Brain microvascular endothelial cell (primary cell): ENCODE measurements around the gene ICA1.
"Not testable (repeated sequence)": the region's sequence is repeated elsewhere in the genome, so short reads cannot be mapped to it uniquely, and the experiment has no call there.

Experiments used
- DNase-seq: peaks from one replicate; pipeline ENCODE4 v3.0.0-alpha.2; 2020
- H3K27ac ChIP-seq: fragments of 250-450 bp; sonication (Bioruptor Pico); 2 replicates; pipeline ENCODE4 v1.5.1; 2020; ENCODE audit warnings: mild to moderate bottlenecking, moderate library complexity
- H3K27me3 ChIP-seq: fragments of 250-450 bp; sonication (Bioruptor Pico); replicated peaks from 2 replicates; pipeline ENCODE4 v1.5.1; 2020; ENCODE audit warnings: mild to moderate bottlenecking
- H3K36me3 ChIP-seq: fragments of 250-450 bp; sonication (Bioruptor Pico); replicated peaks from 2 replicates; pipeline ENCODE4 v1.5.1; 2020; ENCODE audit warnings: mild to moderate bottlenecking
- H3K4me3 ChIP-seq: 2 replicates; pipeline ENCODE4 v1.5.1; 2011; ENCODE audit warnings: low read depth, mild to moderate bottlenecking, control low read depth, low read length, moderate library complexity
- CTCF ChIP-seq: IDR thresholded peaks from 2 replicates; pipeline ENCODE4 v1.5.1; 2011; ENCODE audit warnings: low read depth, mild to moderate bottlenecking, moderate library complexity, low read length, control low read depth, inconsistent platforms; ENCODE audit errors: missing control alignments
- in situ Hi-C: cut with HindIII; loops from 2 replicates; pipeline ENCODE4 v1.10.0; 2017; ENCODE audit warnings: low sequenced_read_pairs, low pct_ligation_motif_present

Gene ICA1

GRCh38 chr7:8254215-8254614, 7.8 kb downstream of the ICA1 start:
- Histone ChIP-seq H3K27ac (no peak overlapping the region), H3K36me3 (no peaks in the 10 kb centered on the region), H3K4me3 (no peak overlapping the region), H3K27me3 (no peaks in the 10 kb centered on the region)
- TF ChIP-seq CTCF: no peak
- in situ Hi-C loops: no loop called here
- DNase-seq: no peak

GRCh38 chr7:8251195-8251594, 10.8 kb downstream of the ICA1 start:
- in situ Hi-C loops: no loop called here
- no peaks in the 10 kb centered on the region for H3K36me3 ChIP-seq
- no peaks in the 10 kb centered on the region for H3K27me3 ChIP-seq
- H3K27ac ChIP-seq: no peak overlapping the region
- DNase-seq: no peak
- no peak overlapping the region for H3K4me3 ChIP-seq
- TF ChIP-seq CTCF: no peak

- Histone ChIP-seq H3K27me3 (no peaks in the 10 kb centered on the region), H3K27ac (no peak overlapping the region), H3K36me3 (no peaks in the 10 kb centered on the region), H3K4me3 (no peak overlapping the region)
- TF ChIP-seq CTCF: no peak
- in situ Hi-C loops: no loop called here
- no peak for DNase-seq
Measured at GRCh38 chr7:8250547-8250946, 11.4 kb downstream of the ICA1 start.

GRCh38 chr7:8249121-8249520, 12.8 kb downstream of the ICA1 start:
- in situ Hi-C loops: no loop called here
- no peaks in the 10 kb centered on the region for H3K36me3 ChIP-seq
- H3K27me3 ChIP-seq: no peaks in the 10 kb centered on the region
- DNase-seq: no peak
- H3K4me3 ChIP-seq: no peak overlapping the region
- TF ChIP-seq CTCF: no peak
- H3K27ac ChIP-seq: no peak overlapping the region

GRCh38 chr7:8246020-8246419, 15.9 kb downstream of the ICA1 start:
- no peak for TF ChIP-seq CTCF
- H3K36me3 ChIP-seq: no peaks in the 10 kb centered on the region
- DNase-seq: no peak
- in situ Hi-C loops: no loop called here
- H3K4me3 ChIP-seq: no peak overlapping the region
- H3K27ac ChIP-seq: no peak overlapping the region
- no peaks in the 10 kb centered on the region for H3K27me3 ChIP-seq

GRCh38 chr7:8245032-8245431, 16.9 kb downstream of the ICA1 start:
- H3K27ac ChIP-seq, H3K36me3 ChIP-seq, H3K27me3 ChIP-seq, in situ Hi-C loops, DNase-seq, H3K4me3 ChIP-seq: not testable (repeated sequence)

- H3K36me3 ChIP-seq, H3K27me3 ChIP-seq, H3K27ac ChIP-seq, H3K4me3 ChIP-seq, DNase-seq, in situ Hi-C loops: not testable (repeated sequence)
Measured at GRCh38 chr7:8243059-8243458, 18.9 kb downstream of the ICA1 start.

- H3K27ac ChIP-seq, H3K27me3 ChIP-seq, DNase-seq, in situ Hi-C loops, H3K36me3 ChIP-seq, H3K4me3 ChIP-seq: not testable (repeated sequence)
Measured at GRCh38 chr7:8239702-8240362, 22.1 kb downstream of the ICA1 start.
